Measurements from ENCODE around the gene SLC19A3.
"Not testable (repeated sequence)": the region's sequence is repeated elsewhere in the genome, so short reads cannot be mapped to it uniquely, and the experiment has no call there.

The SLC19A3 gene

GRCh38 chr2:227701556-227701955 is 16.3 kb downstream of the SLC19A3 start:
- no peak for FAIRE-seq

GRCh38 chr2:227696990-227697679 is 20.7 kb downstream of the SLC19A3 start:
- no peak for FAIRE-seq

GRCh38 chr2:227687189-227687588 is 30.6 kb downstream of the SLC19A3 start:
- FAIRE-seq = no peak

- no peak for FAIRE-seq
These were observed 33.6 kb downstream of the SLC19A3 start for GRCh38 chr2:227684258-227684657.

GRCh38 chr2:227677928-227678327 is 39.9 kb downstream of the SLC19A3 start:
- no peak for FAIRE-seq

- FAIRE-seq = no peak
These were observed 43.3 kb downstream of the SLC19A3 start for GRCh38 chr2:227674485-227674884.

GRCh38 chr2:227673620-227674019 is 44.2 kb downstream of the SLC19A3 start:
- not testable (repeated sequence) for FAIRE-seq

GRCh38 chr2:227671170-227671905 is 46.5 kb downstream of the SLC19A3 start:
- FAIRE-seq = no peak

GRCh38 chr2:227666631-227667170 is 51.1 kb downstream of the SLC19A3 start, which contains the start of gene SCYGR5:
Gene SCYGR5, plus strand, starts transcription at chr2:227666804. Its CDS starts 0 bp downstream, at chr2:227666804.
- FAIRE-seq = not testable (repeated sequence)

GRCh38 chr2:227665189-227665940 is 52.5 kb downstream of the SLC19A3 start:
- FAIRE-seq = no peak

- FAIRE-seq = no peak
These were observed 56.0 kb downstream of the SLC19A3 start for GRCh38 chr2:227661827-227662226.

GRCh38 chr2:227661025-227661649 is 56.7 kb downstream of the SLC19A3 start:
- FAIRE-seq = no peak

GRCh38 chr2:227657199-227657845 is 60.5 kb downstream of the SLC19A3 start:
- no peak for FAIRE-seq

GRCh38 chr2:227655454-227655853 is 62.4 kb downstream of the SLC19A3 start:
- no peak for FAIRE-seq

- FAIRE-seq = no peak
These were observed 63.4 kb downstream of the SLC19A3 start for GRCh38 chr2:227654426-227654825.

- no peak for FAIRE-seq
These were observed 64.4 kb downstream of the SLC19A3 start for GRCh38 chr2:227653419-227653818.

GRCh38 chr2:227643990-227644551 is 73.8 kb downstream of the SLC19A3 start:
- FAIRE-seq = no peak

- FAIRE-seq = no peak
These were observed 75.2 kb downstream of the SLC19A3 start for GRCh38 chr2:227642656-227643055.

- no peak for FAIRE-seq
These were observed 83.6 kb downstream of the SLC19A3 start for GRCh38 chr2:227634201-227634600.

Data from TTC549 (cell line).